ENCODE measurements around the gene SLC7A5. TPM values are rescaled to one million over a fixed set of nuclear protein-coding genes. Genes with fewer than 3 reads are reported as not detected.
"Not testable (repeated sequence)": the region's sequence is repeated elsewhere in the genome, so short reads cannot be mapped to it uniquely, and the experiment has no call there.

SLC7A5 gene
- total RNA-seq, 4 donors from 2014 or later: 2.7 to 7.0 (median 5.7) TPM

- in situ Hi-C loops (cut with MboI; ENCODE audit: low pct_ligation_motif_present in 1 of 4, low pct_unique_long_range_greater_than_20kb in 1 of 4, low sequenced_read_pairs in 3 of 4): no loop called here
- TF ChIP-seq POLR2AphosphoS5 (IDR thresholded peaks at IDR 0.05) (peak in 1 of 3 donors; percentile 23), EP300 (IDR thresholded peaks at IDR 0.05; ENCODE audit: low read depth) (no peak)
- Histone ChIP-seq H3K9me3 (no peaks in the 10 kb centered on the region), H3K36me3 (no peaks in the 10 kb centered on the region), H3K27ac (peak overlapping the region; percentile 59 to 94 (median 76)), H3K4me1 (peaks cover 10 to 33% (median 20%) of the 10 kb centered on the region in 4 donors), H3K4me3 (no peak overlapping the region), H3K27me3 (no peaks in the 10 kb centered on the region)
- intact Hi-C loops (cut with DNase I; ENCODE audit: low total_unique reads): no loop called here
- no peak for DNase-seq
- 70 to 80% methylated on average over 3 to 26 of the region's 26 CpGs for WGBS, 2 donors (ENCODE audit: low coverage in 1 of 2)
These were observed 8.6 kb downstream of the SLC7A5 start for GRCh38 chr16:87860553-87861299.

DNA sequence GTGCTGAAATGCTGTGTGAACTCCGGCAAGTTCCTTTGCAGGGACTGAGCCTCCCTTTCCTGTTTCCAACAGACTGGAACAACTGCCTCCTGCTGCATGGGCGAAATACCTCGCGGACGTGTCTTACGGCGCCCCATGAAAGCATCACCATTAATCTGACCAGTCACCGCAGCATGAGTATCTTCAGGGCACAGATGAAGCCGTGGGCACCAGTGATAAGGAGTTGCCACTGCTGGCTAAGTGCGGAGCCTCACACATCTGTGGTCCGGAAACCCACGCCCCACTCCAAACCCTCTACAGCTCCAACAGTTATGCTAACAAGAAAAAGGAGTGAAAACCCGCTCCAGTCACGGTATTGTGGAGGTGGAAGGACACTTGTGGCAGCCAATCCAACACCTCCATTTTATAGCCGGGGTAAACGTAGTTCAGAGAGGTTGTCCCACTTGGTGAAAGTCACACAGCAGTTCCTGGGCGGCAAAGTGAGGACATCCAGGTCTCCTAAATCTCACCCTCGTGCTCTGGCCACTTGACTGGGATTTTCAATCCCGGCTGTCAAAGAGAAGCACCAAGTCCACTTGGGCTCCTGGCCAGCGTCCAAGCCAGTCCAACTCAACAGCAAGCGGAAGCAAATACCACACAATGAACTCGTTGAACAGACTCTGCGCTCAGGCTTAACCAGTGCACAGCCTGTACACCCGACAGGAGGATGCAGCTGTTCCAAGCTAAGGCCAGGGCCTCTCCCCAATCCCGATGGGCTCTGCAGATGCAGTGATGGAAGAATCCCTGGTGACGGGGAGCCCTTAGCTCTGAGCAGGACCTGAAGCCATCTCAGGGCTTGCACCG is 10.9 kb downstream of the SLC7A5 start:
- intact Hi-C loops (cut with DNase I; ENCODE audit: low total_unique reads); H3K9me3 ChIP-seq; H3K36me3 ChIP-seq; H3K4me3 ChIP-seq; in situ Hi-C loops (cut with MboI; ENCODE audit: low pct_ligation_motif_present in 1 of 4, low pct_unique_long_range_greater_than_20kb in 1 of 4, low sequenced_read_pairs in 3 of 4); DNase-seq; H3K27me3 ChIP-seq: not testable (repeated sequence)
- 79% methylated on average over 26 of the region's 27 CpGs; no CpG with 5 or more reads in 1 of the 2 donors for WGBS, 2 donors (ENCODE audit: low coverage in 1 of 2)
- peak overlapping the region in 3 of 4 donors; percentile 83 to 94 (median 84) for H3K27ac ChIP-seq
- H3K4me1 ChIP-seq: peaks cover 26 to 55% (median 39%) of the 10 kb centered on the region in 4 donors

DNA sequence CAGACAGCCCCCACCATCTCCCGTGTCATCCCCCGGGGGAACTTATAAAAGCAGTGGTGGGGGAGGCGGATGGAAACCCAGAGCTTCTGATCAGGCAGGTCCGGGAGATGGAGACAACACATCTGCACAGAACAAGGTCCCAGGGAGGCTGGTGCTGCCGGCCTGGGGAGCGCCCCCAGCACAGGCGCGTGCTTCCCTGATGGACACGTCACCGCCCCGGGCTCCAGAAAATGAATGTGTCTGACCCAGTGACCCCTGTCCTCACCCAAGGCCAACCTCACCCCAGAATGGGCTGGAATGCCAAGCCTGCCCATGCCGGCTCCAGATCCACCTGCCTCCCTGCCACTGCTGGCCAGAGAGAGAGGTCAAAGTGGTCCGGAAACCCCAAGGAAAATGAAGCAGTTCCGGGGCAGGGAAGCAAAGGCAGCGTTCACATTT is 12.5 kb downstream of the SLC7A5 start:
- H3K4me3 ChIP-seq: peak overlapping the region in 1 of 4 donors; percentile 13
- no peaks in the 10 kb centered on the region for H3K9me3 ChIP-seq
- no peaks in the 10 kb centered on the region for H3K27me3 ChIP-seq
- peak overlapping the region; percentile 83 to 94 (median 84) for H3K27ac ChIP-seq
- intact Hi-C loops (cut with DNase I; ENCODE audit: low total_unique reads) (no loop called here), in situ Hi-C loops (cut with MboI; ENCODE audit: low pct_ligation_motif_present in 1 of 4, low pct_unique_long_range_greater_than_20kb in 1 of 4, low sequenced_read_pairs in 3 of 4) (no loop called here)
- H3K4me1 ChIP-seq: peaks cover 33 to 62% (median 46%) of the 10 kb centered on the region in 4 donors
- H3K36me3 ChIP-seq: no peaks in the 10 kb centered on the region
- no peak for DNase-seq
- TF ChIP-seq CTCF (IDR thresholded peaks at IDR 0.05) (no peak), EP300 (IDR thresholded peaks at IDR 0.05; ENCODE audit: low read depth) (no peak), POLR2A (IDR thresholded peaks at IDR 0.05) (no peak), POLR2AphosphoS5 (IDR thresholded peaks at IDR 0.05) (no peak)
- WGBS, 2 donors (ENCODE audit: low coverage in 1 of 2): 80% methylated on average over 15 of the region's 15 CpGs; no CpG with 5 or more reads in 1 of the 2 donors

- Histone ChIP-seq H3K36me3 (no peaks in the 10 kb centered on the region), H3K9me3 (no peaks in the 10 kb centered on the region), H3K4me1 (peaks cover 33 to 58% (median 44%) of the 10 kb centered on the region in 4 donors), H3K4me3 (peak overlapping the region in 2 of 4 donors; percentile 10 to 13), H3K27me3 (no peaks in the 10 kb centered on the region), H3K27ac (peak overlapping the region; percentile 83 to 94 (median 84))
- 24% methylated on average over 22 of the region's 26 CpGs; no CpG with 5 or more reads in 1 of the 2 donors for WGBS, 2 donors (ENCODE audit: low coverage in 1 of 2)
- peak; percentile 70 to 75 (median 75) for TF ChIP-seq POLR2AphosphoS5 (IDR thresholded peaks at IDR 0.05)
- TF ChIP-seq POLR2A (IDR thresholded peaks at IDR 0.05): no peak
- no peak for TF ChIP-seq CTCF (IDR thresholded peaks at IDR 0.05)
- peak; percentile 89 for TF ChIP-seq EP300 (IDR thresholded peaks at IDR 0.05; ENCODE audit: low read depth)
- in situ Hi-C loops (cut with MboI; ENCODE audit: low pct_ligation_motif_present in 1 of 4, low pct_unique_long_range_greater_than_20kb in 1 of 4, low sequenced_read_pairs in 3 of 4): no loop called here
- DNase-seq: peak; percentile 85
- intact Hi-C loops (cut with DNase I; ENCODE audit: low total_unique reads): no loop called here
These were observed 13.2 kb downstream of the SLC7A5 start for GRCh38 chr16:87855852-87856715.

Data from transverse colon (tissue), 4 donors.